ENCODE measurements around the gene OSTF1. TPM values are rescaled to one million over a fixed set of nuclear protein-coding genes. Genes with fewer than 3 reads are reported as not detected.

OSTF1 gene
- total and polyA plus RNA-seq, 7 donors, result 11.0 to 105 (median 20.7) TPM

DNA sequence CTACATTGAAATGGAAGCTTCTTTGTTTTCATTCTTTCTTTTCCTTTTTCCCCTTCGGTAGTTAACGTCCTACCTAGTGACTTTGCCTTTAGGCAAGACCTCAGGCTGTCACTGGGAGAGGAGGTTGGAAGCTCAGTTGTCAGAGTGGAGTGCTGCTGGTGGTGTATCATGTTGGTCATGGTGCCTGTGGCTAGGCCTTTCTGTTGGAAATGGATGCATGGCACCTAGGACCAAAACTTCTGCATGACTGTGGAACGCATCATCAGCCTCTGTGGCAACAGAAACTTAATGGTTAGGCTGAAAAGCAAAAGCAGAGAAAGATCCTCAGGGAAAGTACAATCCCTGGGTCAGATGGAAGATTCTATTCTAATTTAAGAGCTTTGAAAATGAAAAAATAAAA lies 57.9 kb downstream of the OSTF1 start:
- WGBS, 2 donors, result 92 to 97% methylated on average over 3 of the region's 3 CpGs
- no peak for TF ChIP-seq CTCF (IDR thresholded peaks at IDR 0.05)
- no peak for TF ChIP-seq EP300 (IDR thresholded peaks at IDR 0.05)
- no peak for TF ChIP-seq POLR2AphosphoS5 (IDR thresholded peaks at IDR 0.05)
- no peak for TF ChIP-seq POLR2A (IDR thresholded peaks at IDR 0.05)
- no peak for DNase-seq
- Histone ChIP-seq H3K27ac (no peak overlapping the region), H3K27me3 (no peaks in the 10 kb centered on the region), H3K4me1 (no peaks in the 10 kb centered on the region), H3K4me3 (no peak overlapping the region), H3K36me3 (peaks cover 0 to 59% (median 4%) of the 10 kb centered on the region in 4 donors), H3K9me3 (no peaks in the 10 kb centered on the region)
- intact Hi-C loops (cut with DNase I), result no loop called here

DNA sequence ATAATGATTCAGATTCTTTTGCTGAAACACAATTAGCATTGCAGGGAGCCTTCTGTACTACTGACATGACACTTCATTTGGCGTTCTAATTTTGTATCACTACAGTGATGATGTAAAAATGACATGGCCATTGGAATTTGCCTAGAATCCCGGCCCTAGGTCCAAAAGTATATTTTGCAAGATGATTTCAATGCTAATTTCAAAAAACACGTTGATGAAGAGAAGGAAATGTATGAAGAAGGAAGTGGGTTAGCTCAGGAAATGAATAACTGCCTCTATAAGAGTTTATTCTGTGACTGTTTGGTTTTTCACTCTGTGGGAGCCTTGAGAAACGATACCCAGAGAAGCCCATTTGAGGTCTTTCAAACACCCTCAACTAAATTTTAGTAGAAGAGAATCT lies 59.3 kb downstream of the OSTF1 start:
- no peak for DNase-seq
- H3K9me3 ChIP-seq, result no peaks in the 10 kb centered on the region
- no peaks in the 10 kb centered on the region for H3K4me1 ChIP-seq
- peaks cover 0 to 45% (median 2%) of the 10 kb centered on the region in 4 donors for H3K36me3 ChIP-seq
- TF ChIP-seq POLR2A (IDR thresholded peaks at IDR 0.05), result no peak
- TF ChIP-seq EP300 (IDR thresholded peaks at IDR 0.05), result no peak
- no peak for TF ChIP-seq CTCF (IDR thresholded peaks at IDR 0.05)
- no peak for TF ChIP-seq POLR2AphosphoS5 (IDR thresholded peaks at IDR 0.05)
- no peaks in the 10 kb centered on the region for H3K27me3 ChIP-seq
- H3K4me3 ChIP-seq, result no peak overlapping the region
- no peak overlapping the region for H3K27ac ChIP-seq
- intact Hi-C loops (cut with DNase I), result no loop called here
- WGBS, 2 donors, result 46 to 76% methylated on average over 4 of the region's 4 CpGs

GRCh38 chr9:75148561-75148960 lies 60.2 kb downstream of the OSTF1 start:
- H3K36me3 ChIP-seq, result peaks cover 0 to 37% (median 2%) of the 10 kb centered on the region in 4 donors

DNA sequence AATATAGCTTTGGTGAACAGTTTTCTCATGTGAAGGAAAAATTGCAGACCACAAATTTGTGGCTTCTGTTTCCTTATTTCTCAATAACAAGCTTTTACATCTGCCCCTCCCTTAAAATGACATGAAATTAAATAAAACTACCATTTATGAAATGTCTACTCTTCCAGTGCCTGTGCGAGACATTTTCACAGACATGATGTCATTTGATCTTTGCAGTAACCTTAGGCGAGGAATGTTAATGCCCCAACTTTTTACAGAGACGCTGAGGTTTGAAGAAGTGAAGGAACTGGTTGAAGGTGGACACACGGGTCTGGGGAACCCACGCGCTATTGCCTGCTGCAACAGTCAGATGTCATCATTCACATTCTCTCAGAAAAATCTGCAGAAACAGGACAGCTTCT lies 61.5 kb downstream of the OSTF1 start:
- no peak overlapping the region for H3K4me3 ChIP-seq
- intact Hi-C loops (cut with DNase I), result no loop called here
- WGBS, 2 donors, result 51 to 90% methylated on average over 6 of the region's 6 CpGs
- TF ChIP-seq CTCF (IDR thresholded peaks at IDR 0.05) (no peak), POLR2AphosphoS5 (IDR thresholded peaks at IDR 0.05) (no peak), EP300 (IDR thresholded peaks at IDR 0.05) (no peak), POLR2A (IDR thresholded peaks at IDR 0.05) (no peak)
- no peak overlapping the region for H3K27ac ChIP-seq
- peaks cover 0 to 25% (median 2%) of the 10 kb centered on the region in 4 donors for H3K36me3 ChIP-seq
- H3K4me1 ChIP-seq, result no peaks in the 10 kb centered on the region
- DNase-seq, result no peak
- H3K27me3 ChIP-seq, result no peaks in the 10 kb centered on the region
- no peaks in the 10 kb centered on the region for H3K9me3 ChIP-seq

More at GRCh38 chr9:75148561-75148960, 60.2 kb downstream of the OSTF1 start:
- no peak overlapping the region for H3K27ac ChIP-seq
- no peaks in the 10 kb centered on the region for H3K4me1 ChIP-seq
- no peaks in the 10 kb centered on the region for H3K27me3 ChIP-seq
- no peak overlapping the region for H3K4me3 ChIP-seq
- no peak for DNase-seq
- intact Hi-C loops (cut with DNase I), result no loop called here
- TF ChIP-seq CTCF (IDR thresholded peaks at IDR 0.05) (no peak), EP300 (IDR thresholded peaks at IDR 0.05) (no peak), POLR2AphosphoS5 (IDR thresholded peaks at IDR 0.05) (no peak)
- no peaks in the 10 kb centered on the region for H3K9me3 ChIP-seq
- 54 to 73% methylated on average over 1 of the region's 1 CpG for WGBS, 2 donors

DNA sequence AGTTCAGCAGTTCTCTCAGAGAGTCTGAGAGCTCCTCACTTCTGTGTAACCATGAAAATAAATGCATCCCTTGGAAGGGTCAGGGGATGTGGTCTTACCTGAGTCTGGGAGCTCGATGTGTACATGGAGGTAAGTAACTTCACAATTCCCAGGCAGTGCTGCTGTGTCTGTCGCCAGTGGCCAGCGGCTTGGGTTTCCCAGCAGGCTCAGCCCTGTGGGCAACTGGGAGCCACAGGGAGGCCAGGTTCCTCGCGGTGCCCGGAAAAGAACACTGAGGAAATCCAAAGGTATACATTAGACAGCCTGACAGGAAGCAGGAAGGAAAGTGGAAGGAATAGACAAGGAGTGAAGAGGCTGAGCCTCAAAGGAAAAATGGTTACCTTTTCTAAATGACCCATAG lies 62.2 kb downstream of the OSTF1 start:
- H3K9me3 ChIP-seq, result no peaks in the 10 kb centered on the region
- WGBS, 2 donors, result 90 to 92% methylated on average over 6 of the region's 6 CpGs
- H3K4me1 ChIP-seq, result no peaks in the 10 kb centered on the region
- H3K4me3 ChIP-seq, result no peak overlapping the region
- intact Hi-C loops (cut with DNase I), result no loop called here
- TF ChIP-seq POLR2AphosphoS5 (IDR thresholded peaks at IDR 0.05), result no peak
- no peak for TF ChIP-seq EP300 (IDR thresholded peaks at IDR 0.05)
- TF ChIP-seq POLR2A (IDR thresholded peaks at IDR 0.05), result no peak
- TF ChIP-seq CTCF (IDR thresholded peaks at IDR 0.05), result no peak
- peaks cover 0 to 20% (median 2%) of the 10 kb centered on the region in 4 donors for H3K36me3 ChIP-seq
- H3K27ac ChIP-seq, result no peak overlapping the region
- H3K27me3 ChIP-seq, result no peaks in the 10 kb centered on the region
- DNase-seq, result no peak

Measured in sigmoid colon (tissue), 7 donors.